Measurements from ENCODE around the gene CLEC4E. TPM values are rescaled to one million over a fixed set of nuclear protein-coding genes. Genes with fewer than 3 reads are reported as not detected.
"Not testable (repeated sequence)": the region's sequence is repeated elsewhere in the genome, so short reads cannot be mapped to it uniquely, and the experiment has no call there.

CLEC4E gene
- polyA plus RNA-seq, 2 donors, result 0.26 to 0.37 TPM

- Histone ChIP-seq H3K4me3 (ENCODE audit: low read depth in 1 of 2, low read length in 2 of 2) (no peak overlapping the region), H3K9me3 (ENCODE audit: control insufficient read depth in 2 of 2, insufficient read depth in 1 of 2, low read depth in 1 of 2, low read length in 1 of 2) (no peaks in the 10 kb centered on the region), H3K27ac (ENCODE audit: low read depth in 2 of 2, low read length in 1 of 2) (no peak overlapping the region), H3K27me3 (ENCODE audit: control insufficient read depth in 1 of 2, insufficient read depth in 2 of 2, low read length in 2 of 2) (no peaks in the 10 kb centered on the region), H3K4me1 (ENCODE audit: control insufficient read depth in 2 of 2, insufficient read depth in 2 of 2, low read length in 1 of 2) (no peaks in the 10 kb centered on the region), H3K36me3 (ENCODE audit: control insufficient read depth in 2 of 2, insufficient read depth in 2 of 2, low read length in 1 of 2) (no peaks in the 10 kb centered on the region)
- WGBS, 2 donors, result 61 to 63% methylated on average over 12 of the region's 12 CpGs
Measured at GRCh38 chr12:8508910-8509841, 31.5 kb downstream of the CLEC4E start.

DNA sequence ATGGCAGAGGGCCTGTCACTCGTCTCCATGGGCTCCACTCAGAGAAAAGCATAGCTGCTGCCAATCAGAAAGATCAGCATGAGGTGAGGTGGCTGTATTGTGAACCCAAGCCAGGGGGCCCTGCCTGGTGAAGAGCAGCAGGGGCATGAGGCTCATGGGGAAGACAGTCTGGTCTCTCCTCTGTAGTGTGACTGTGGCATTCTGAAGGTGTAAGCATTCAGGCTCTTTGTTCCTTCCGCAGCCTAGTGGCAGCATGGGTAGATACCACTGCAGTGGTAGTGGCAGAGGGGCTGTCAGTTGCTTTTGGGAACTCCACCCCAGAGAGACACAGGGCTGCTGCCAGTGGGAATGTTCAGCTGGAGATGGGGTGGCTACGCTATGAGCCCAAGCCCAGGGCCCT, 32.5 kb downstream of the CLEC4E start:
- WGBS, 2 donors, result 72 to 82% methylated on average over 3 of the region's 3 CpGs
- Histone ChIP-seq H3K27ac (ENCODE audit: low read depth in 2 of 2, low read length in 1 of 2) (no peak overlapping the region), H3K36me3 (ENCODE audit: control insufficient read depth in 2 of 2, insufficient read depth in 2 of 2, low read length in 1 of 2) (no peaks in the 10 kb centered on the region), H3K27me3 (ENCODE audit: control insufficient read depth in 1 of 2, insufficient read depth in 2 of 2, low read length in 2 of 2) (no peaks in the 10 kb centered on the region), H3K4me1 (ENCODE audit: control insufficient read depth in 2 of 2, insufficient read depth in 2 of 2, low read length in 1 of 2) (no peaks in the 10 kb centered on the region), H3K4me3 (ENCODE audit: low read depth in 1 of 2, low read length in 2 of 2) (no peak overlapping the region), H3K9me3 (ENCODE audit: control insufficient read depth in 2 of 2, insufficient read depth in 1 of 2, low read depth in 1 of 2, low read length in 1 of 2) (no peaks in the 10 kb centered on the region)

DNA sequence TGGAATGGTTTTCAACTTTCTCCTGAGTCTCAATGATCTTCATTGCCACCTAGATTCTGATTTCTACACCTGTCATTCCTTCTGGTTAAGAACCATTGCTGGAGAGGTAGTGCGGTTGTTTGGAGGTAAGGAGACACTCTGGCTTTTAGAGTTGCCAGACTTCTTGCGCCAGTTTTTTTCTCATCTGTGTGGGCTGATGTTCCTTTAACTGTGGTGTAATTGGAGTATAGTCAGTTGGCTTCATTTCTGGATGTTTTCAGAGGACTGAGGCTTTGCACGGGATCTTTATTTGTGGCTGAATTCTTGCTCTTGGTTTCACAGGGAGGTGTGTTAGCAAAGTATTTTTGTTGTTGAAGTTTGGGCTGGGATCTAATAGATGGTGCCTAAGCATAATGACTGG, 33.1 kb downstream of the CLEC4E start:
- H3K27ac ChIP-seq (ENCODE audit: low read depth in 2 of 2, low read length in 1 of 2), result no peak overlapping the region
- H3K4me3 ChIP-seq (ENCODE audit: low read depth in 1 of 2, low read length in 2 of 2), result no peak overlapping the region
- H3K27me3 ChIP-seq (ENCODE audit: control insufficient read depth in 1 of 2, insufficient read depth in 2 of 2, low read length in 2 of 2), result no peaks in the 10 kb centered on the region
- 86 to 89% methylated on average over 3 of the region's 3 CpGs for WGBS, 2 donors
- no peaks in the 10 kb centered on the region for H3K4me1 ChIP-seq (ENCODE audit: control insufficient read depth in 2 of 2, insufficient read depth in 2 of 2, low read length in 1 of 2)
- no peaks in the 10 kb centered on the region for H3K36me3 ChIP-seq (ENCODE audit: control insufficient read depth in 2 of 2, insufficient read depth in 2 of 2, low read length in 1 of 2)
- H3K9me3 ChIP-seq (ENCODE audit: control insufficient read depth in 2 of 2, insufficient read depth in 1 of 2, low read depth in 1 of 2, low read length in 1 of 2), result no peaks in the 10 kb centered on the region

GRCh38 chr12:8504351-8504750, 36.4 kb downstream of the CLEC4E start:
- no peak overlapping the region for H3K27ac ChIP-seq (ENCODE audit: low read depth in 2 of 2, low read length in 1 of 2)
- no peaks in the 10 kb centered on the region for H3K4me1 ChIP-seq (ENCODE audit: control insufficient read depth in 2 of 2, insufficient read depth in 2 of 2, low read length in 1 of 2)
- H3K36me3 ChIP-seq (ENCODE audit: control insufficient read depth in 2 of 2, insufficient read depth in 2 of 2, low read length in 1 of 2), result no peaks in the 10 kb centered on the region
- H3K9me3 ChIP-seq (ENCODE audit: control insufficient read depth in 2 of 2, insufficient read depth in 1 of 2, low read depth in 1 of 2, low read length in 1 of 2), result no peaks in the 10 kb centered on the region
- no peak overlapping the region for H3K4me3 ChIP-seq (ENCODE audit: low read depth in 1 of 2, low read length in 2 of 2)
- 66 to 76% methylated on average over 1 of the region's 1 CpG for WGBS, 2 donors
- H3K27me3 ChIP-seq (ENCODE audit: control insufficient read depth in 1 of 2, insufficient read depth in 2 of 2, low read length in 2 of 2), result no peaks in the 10 kb centered on the region

DNA sequence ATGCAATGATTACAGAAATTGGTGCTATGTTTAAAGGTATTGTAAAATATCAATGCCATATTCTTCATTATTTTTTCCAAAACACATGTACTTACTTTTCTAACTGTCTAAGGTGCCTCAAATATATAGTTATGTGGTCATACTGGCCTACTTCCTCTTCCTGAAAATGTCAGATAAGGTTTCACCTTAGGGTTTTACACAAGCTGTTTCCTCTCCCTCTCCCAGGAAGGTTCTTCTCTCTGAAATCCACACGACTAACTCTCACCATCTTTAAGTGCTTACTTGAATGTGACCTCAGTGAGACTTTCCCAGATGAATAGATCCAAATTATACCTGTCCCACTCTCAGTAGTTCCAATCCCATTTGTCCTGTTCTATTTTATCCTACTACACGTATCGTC, 39.0 kb downstream of the CLEC4E start:
- 75 to 76% methylated on average over 3 of the region's 3 CpGs for WGBS, 2 donors
- H3K36me3 ChIP-seq (ENCODE audit: control insufficient read depth in 2 of 2, insufficient read depth in 2 of 2, low read length in 1 of 2), result no peaks in the 10 kb centered on the region
- no peaks in the 10 kb centered on the region for H3K27me3 ChIP-seq (ENCODE audit: control insufficient read depth in 1 of 2, insufficient read depth in 2 of 2, low read length in 2 of 2)
- no peak overlapping the region for H3K4me3 ChIP-seq (ENCODE audit: low read depth in 1 of 2, low read length in 2 of 2)
- no peak overlapping the region for H3K27ac ChIP-seq (ENCODE audit: low read depth in 2 of 2, low read length in 1 of 2)
- H3K4me1 ChIP-seq (ENCODE audit: control insufficient read depth in 2 of 2, insufficient read depth in 2 of 2, low read length in 1 of 2), result no peaks in the 10 kb centered on the region
- H3K9me3 ChIP-seq (ENCODE audit: control insufficient read depth in 2 of 2, insufficient read depth in 1 of 2, low read depth in 1 of 2, low read length in 1 of 2), result no peaks in the 10 kb centered on the region

- Histone ChIP-seq H3K36me3 (ENCODE audit: control insufficient read depth in 2 of 2, insufficient read depth in 2 of 2, low read length in 1 of 2) (no peaks in the 10 kb centered on the region), H3K4me3 (ENCODE audit: low read depth in 1 of 2, low read length in 2 of 2) (no peak overlapping the region), H3K9me3 (ENCODE audit: control insufficient read depth in 2 of 2, insufficient read depth in 1 of 2, low read depth in 1 of 2, low read length in 1 of 2) (no peaks in the 10 kb centered on the region), H3K4me1 (ENCODE audit: control insufficient read depth in 2 of 2, insufficient read depth in 2 of 2, low read length in 1 of 2) (no peaks in the 10 kb centered on the region), H3K27ac (ENCODE audit: low read depth in 2 of 2, low read length in 1 of 2) (no peak overlapping the region), H3K27me3 (ENCODE audit: control insufficient read depth in 1 of 2, insufficient read depth in 2 of 2, low read length in 2 of 2) (no peaks in the 10 kb centered on the region)
- WGBS, 2 donors, result 40 to 43% methylated on average over 4 of the region's 4 CpGs
Measured at GRCh38 chr12:8499616-8500015, 41.1 kb downstream of the CLEC4E start.

DNA sequence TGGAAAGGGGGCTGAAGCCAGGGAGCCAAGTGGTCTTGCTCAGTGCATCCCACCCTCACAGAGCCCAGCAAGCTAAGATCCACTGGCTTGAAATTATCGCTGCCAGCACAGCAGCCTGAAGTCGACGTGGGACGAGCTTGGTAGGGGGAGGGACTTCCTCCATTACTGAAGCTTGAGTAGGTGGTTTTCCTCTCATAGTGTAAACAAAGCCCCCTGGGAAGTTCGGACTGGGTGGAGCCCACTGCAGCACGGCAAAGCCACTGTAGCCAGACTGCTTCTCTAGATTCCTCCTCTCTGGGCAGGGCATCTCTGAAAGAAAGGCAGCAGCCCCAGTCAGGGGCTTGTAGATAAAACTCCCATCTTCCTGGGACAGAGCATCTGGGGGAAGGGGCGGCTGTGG, 44.6 kb downstream of the CLEC4E start:
- not testable (repeated sequence) for H3K36me3 ChIP-seq (ENCODE audit: control insufficient read depth in 2 of 2, insufficient read depth in 2 of 2, low read length in 1 of 2); H3K9me3 ChIP-seq (ENCODE audit: control insufficient read depth in 2 of 2, insufficient read depth in 1 of 2, low read depth in 1 of 2, low read length in 1 of 2); H3K27ac ChIP-seq (ENCODE audit: low read depth in 2 of 2, low read length in 1 of 2); H3K27me3 ChIP-seq (ENCODE audit: control insufficient read depth in 1 of 2, insufficient read depth in 2 of 2, low read length in 2 of 2); H3K4me1 ChIP-seq (ENCODE audit: control insufficient read depth in 2 of 2, insufficient read depth in 2 of 2, low read length in 1 of 2); H3K4me3 ChIP-seq (ENCODE audit: low read depth in 1 of 2, low read length in 2 of 2)
- 57 to 60% methylated on average over 7 of the region's 7 CpGs for WGBS, 2 donors

- H3K27ac ChIP-seq (ENCODE audit: low read depth in 2 of 2, low read length in 1 of 2); H3K36me3 ChIP-seq (ENCODE audit: control insufficient read depth in 2 of 2, insufficient read depth in 2 of 2, low read length in 1 of 2); H3K4me3 ChIP-seq (ENCODE audit: low read depth in 1 of 2, low read length in 2 of 2); H3K9me3 ChIP-seq (ENCODE audit: control insufficient read depth in 2 of 2, insufficient read depth in 1 of 2, low read depth in 1 of 2, low read length in 1 of 2); H3K27me3 ChIP-seq (ENCODE audit: control insufficient read depth in 1 of 2, insufficient read depth in 2 of 2, low read length in 2 of 2); H3K4me1 ChIP-seq (ENCODE audit: control insufficient read depth in 2 of 2, insufficient read depth in 2 of 2, low read length in 1 of 2): not testable (repeated sequence)
- WGBS, 2 donors, result 89 to 92% methylated on average over 4 of the region's 4 CpGs
Measured at GRCh38 chr12:8495671-8496070, 45.0 kb downstream of the CLEC4E start.

DNA sequence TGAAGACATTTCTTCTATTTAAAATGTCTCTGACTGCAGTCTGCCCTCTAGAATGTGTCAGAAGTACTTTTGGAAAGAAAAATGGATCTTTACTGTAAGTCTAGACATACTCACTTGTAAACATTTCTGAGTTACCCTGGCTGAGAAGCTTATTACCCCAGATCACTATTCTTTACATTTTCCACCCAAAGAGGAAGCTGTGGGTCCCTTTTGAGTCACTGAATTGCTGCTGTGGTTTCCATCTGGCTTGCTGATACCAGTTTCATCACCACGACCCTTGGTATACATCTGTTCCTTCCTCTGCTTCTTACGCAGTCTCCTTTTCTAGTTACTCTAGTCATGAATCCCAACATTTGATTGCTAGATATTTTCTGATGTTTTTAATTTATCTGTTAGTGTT, 47.6 kb downstream of the CLEC4E start:
- H3K27ac ChIP-seq (ENCODE audit: low read depth in 2 of 2, low read length in 1 of 2), result no peak overlapping the region
- no peaks in the 10 kb centered on the region for H3K36me3 ChIP-seq (ENCODE audit: control insufficient read depth in 2 of 2, insufficient read depth in 2 of 2, low read length in 1 of 2)
- no peaks in the 10 kb centered on the region for H3K9me3 ChIP-seq (ENCODE audit: control insufficient read depth in 2 of 2, insufficient read depth in 1 of 2, low read depth in 1 of 2, low read length in 1 of 2)
- H3K27me3 ChIP-seq (ENCODE audit: control insufficient read depth in 1 of 2, insufficient read depth in 2 of 2, low read length in 2 of 2), result no peaks in the 10 kb centered on the region
- no peaks in the 10 kb centered on the region for H3K4me1 ChIP-seq (ENCODE audit: control insufficient read depth in 2 of 2, insufficient read depth in 2 of 2, low read length in 1 of 2)
- 39% methylated on average over 2 of the region's 2 CpGs for WGBS, 2 donors
- H3K4me3 ChIP-seq (ENCODE audit: low read depth in 1 of 2, low read length in 2 of 2), result no peak overlapping the region
